Trophoblast cell (in vitro differentiated cells and primary cell): ENCODE data around the gene LMF1.

ENCODE experiments used
- DNase-seq, 2 donors: peaks; one replicate each; pipeline ENCODE4 v3.0.0-alpha.2; 2016
- H2AFZ ChIP-seq: 2 replicates; pipeline ENCODE4 v1.6.1; 2013; ENCODE audit warnings: low read length, moderate library complexity, mild to moderate bottlenecking; ENCODE audit not compliant: insufficient read depth, poor library complexity
- H2AK5ac ChIP-seq: 2 replicates; pipeline ENCODE4 v1.6.1; 2013; ENCODE audit warnings: mild to moderate bottlenecking, low read length
- H2BK120ac ChIP-seq: 2 replicates; pipeline ENCODE4 v1.6.1; 2013; ENCODE audit warnings: low read length, mild to moderate bottlenecking, moderate library complexity; ENCODE audit not compliant: insufficient read depth, poor library complexity
- H2BK12ac ChIP-seq: 2 replicates; pipeline ENCODE4 v1.6.1; 2013; ENCODE audit warnings: mild to moderate bottlenecking, low read length, moderate library complexity
- H2BK5ac ChIP-seq: 2 replicates; pipeline ENCODE4 v1.6.1; 2013; ENCODE audit warnings: low read length, low read depth, moderate library complexity, mild to moderate bottlenecking; ENCODE audit not compliant: poor library complexity
- H3K14ac ChIP-seq: 2 replicates; pipeline ENCODE4 v1.6.1; 2013; ENCODE audit warnings: mild to moderate bottlenecking, low read length
- H3K18ac ChIP-seq: 2 replicates; pipeline ENCODE4 v1.6.1; 2013; ENCODE audit warnings: mild to moderate bottlenecking, low read length
- H3K23ac ChIP-seq: 2 replicates; pipeline ENCODE4 v1.6.1; 2013; ENCODE audit warnings: low read length
- H3K27ac ChIP-seq: 2 replicates; pipeline ENCODE4 v1.5.1; 2013; ENCODE audit warnings: low read depth, mild to moderate bottlenecking, inconsistent platforms, low read length, moderate library complexity
- H3K27me3 ChIP-seq: 2 replicates; pipeline ENCODE4 v1.6.1; 2013; ENCODE audit warnings: inconsistent platforms, mild to moderate bottlenecking, low read length, moderate library complexity; ENCODE audit not compliant: insufficient read depth
- H3K36me3 ChIP-seq, 2 experiments: 1 replicate in 1 of 2; 2 replicates in 1 of 2; pipeline ENCODE4 v1.6.1; 2013; ENCODE audit warnings: low read length in 2 of 2, mild to moderate bottlenecking in 2 of 2, moderate library complexity in 1 of 2; ENCODE audit not compliant: insufficient read depth in 2 of 2, control insufficient read depth in 1 of 2
- H3K4ac ChIP-seq: 2 replicates; pipeline ENCODE4 v1.6.1; 2013; ENCODE audit warnings: low read depth, mild to moderate bottlenecking, low read length, moderate library complexity
- H3K4me1 ChIP-seq, 2 experiments: 1 replicate in 1 of 2; 2 replicates in 1 of 2; pipeline ENCODE4 v1.6.1; 2013; ENCODE audit warnings: low read length in 2 of 2, mild to moderate bottlenecking in 2 of 2, moderate library complexity in 1 of 2; ENCODE audit not compliant: insufficient read depth in 2 of 2, control insufficient read depth in 1 of 2
- H3K4me2 ChIP-seq: 2 replicates; pipeline ENCODE4 v1.6.1; 2013; ENCODE audit warnings: inconsistent platforms, mild to moderate bottlenecking, low read length, moderate library complexity
- H3K4me3 ChIP-seq: 2 replicates; pipeline ENCODE4 v1.5.1; 2013; ENCODE audit warnings: mild to moderate bottlenecking, low read depth, low read length, inconsistent platforms
- H3K79me1 ChIP-seq: one replicate; pipeline ENCODE4 v1.6.1; 2013; ENCODE audit warnings: low read length
- H3K79me2 ChIP-seq: 2 replicates; pipeline ENCODE4 v1.6.1; 2013; ENCODE audit warnings: low read length, mild to moderate bottlenecking; ENCODE audit not compliant: control insufficient read depth, insufficient read depth, poor library complexity
- H3K9ac ChIP-seq: 2 replicates; pipeline ENCODE4 v1.6.1; 2013; ENCODE audit warnings: mild to moderate bottlenecking, low read length
- H3K9me3 ChIP-seq: 2 replicates; pipeline ENCODE4 v1.6.1; 2013; ENCODE audit warnings: low read depth, mild to moderate bottlenecking, control low read depth, inconsistent platforms, low read length; ENCODE audit not compliant: insufficient read depth
- H4K12ac ChIP-seq: 2 replicates; pipeline ENCODE4 v1.6.1; 2013; ENCODE audit warnings: low read depth, mild to moderate bottlenecking, low read length, moderate library complexity
- H4K8ac ChIP-seq: 2 replicates; pipeline ENCODE4 v1.6.1; 2013; ENCODE audit warnings: low read depth, mild to moderate bottlenecking, low read length, moderate library complexity
- H4K91ac ChIP-seq: one replicate; pipeline ENCODE4 v1.6.1; 2013; ENCODE audit warnings: low read depth, mild to moderate bottlenecking, low read length, moderate library complexity
- WGBS: extraction: QIAGEN DNeasy Blood & Tissue Kit; methylation state at CpG from one replicate; pipeline ENCODE4 v1.1.7; 2013; ENCODE audit warnings: missing lambda C conversion rate; ENCODE audit not compliant: insufficient read length, insufficient coverage; ENCODE audit errors: extremely low coverage; 5-methylcytosine and 5-hydroxymethylcytosine counted together

The LMF1 gene

DNA sequence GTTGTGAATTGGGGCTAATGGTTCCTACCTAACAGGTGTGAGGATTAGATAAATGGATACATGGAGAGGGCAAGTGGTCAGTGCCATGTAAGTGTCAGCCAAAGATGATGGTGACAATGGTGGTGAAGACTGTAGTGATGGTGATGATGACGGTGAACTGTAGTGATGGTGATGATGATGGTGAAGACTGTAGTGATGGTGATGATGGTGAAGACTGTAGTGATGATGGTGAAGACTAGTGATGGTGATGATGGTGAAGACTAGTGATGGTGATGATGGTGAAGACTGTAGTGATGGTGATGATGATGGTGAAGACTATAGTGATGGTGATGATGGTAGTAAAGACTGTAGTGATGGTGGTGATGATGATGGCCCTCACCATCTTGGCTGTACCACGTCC is 152.2 kb downstream of the LMF1 start:
- Histone ChIP-seq H3K27ac (no peak overlapping the region), H3K4ac (no peak overlapping the region), H3K27me3 (no peaks in the 10 kb centered on the region), H2AK5ac (no peak overlapping the region), H2BK12ac (no peak overlapping the region), H3K79me2 (no peaks in the 10 kb centered on the region), H3K9me3 (peaks cover 22% of the 10 kb centered on the region), H4K91ac (no peak overlapping the region), H3K4me2 (no peak overlapping the region), H3K79me1 (no peaks in the 10 kb centered on the region), H4K8ac (no peak overlapping the region), H3K4me1 (no peaks in the 10 kb centered on the region), H3K18ac (no peak overlapping the region), H2BK5ac (no peak overlapping the region), H4K12ac (no peak overlapping the region), H3K4me3 (no peak overlapping the region), H3K9ac (no peak overlapping the region), H3K36me3 (no peaks in the 10 kb centered on the region), H2BK120ac (no peak overlapping the region), H2AFZ (no peak overlapping the region), H3K23ac (no peak overlapping the region), H3K14ac (no peak overlapping the region)
- DNase-seq, result no peak
- WGBS, result no CpG with 5 or more reads among the region's 2 CpGs

DNA sequence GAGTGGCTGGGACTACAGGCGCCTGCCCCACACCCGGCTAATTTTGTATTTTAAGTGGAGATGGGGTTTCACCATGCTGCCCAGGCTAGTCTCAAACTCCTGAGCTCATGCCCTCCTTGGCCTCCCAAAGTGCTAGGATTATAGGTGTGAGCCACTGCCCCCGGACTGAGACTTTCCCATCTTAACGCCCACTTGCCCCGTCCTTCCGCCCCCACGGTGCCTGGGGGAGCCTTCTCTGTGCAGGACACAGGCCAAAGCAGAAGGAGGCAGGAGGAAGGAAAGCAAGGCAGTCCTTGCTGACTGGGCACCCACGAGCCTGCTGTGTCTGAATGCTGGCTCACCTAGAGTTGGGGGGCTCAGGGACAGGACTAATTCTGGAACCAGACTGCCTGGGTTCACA is 152.7 kb downstream of the LMF1 start:
- no peak overlapping the region for H4K91ac ChIP-seq
- no CpG with 5 or more reads among the region's 8 CpGs for WGBS

DNA sequence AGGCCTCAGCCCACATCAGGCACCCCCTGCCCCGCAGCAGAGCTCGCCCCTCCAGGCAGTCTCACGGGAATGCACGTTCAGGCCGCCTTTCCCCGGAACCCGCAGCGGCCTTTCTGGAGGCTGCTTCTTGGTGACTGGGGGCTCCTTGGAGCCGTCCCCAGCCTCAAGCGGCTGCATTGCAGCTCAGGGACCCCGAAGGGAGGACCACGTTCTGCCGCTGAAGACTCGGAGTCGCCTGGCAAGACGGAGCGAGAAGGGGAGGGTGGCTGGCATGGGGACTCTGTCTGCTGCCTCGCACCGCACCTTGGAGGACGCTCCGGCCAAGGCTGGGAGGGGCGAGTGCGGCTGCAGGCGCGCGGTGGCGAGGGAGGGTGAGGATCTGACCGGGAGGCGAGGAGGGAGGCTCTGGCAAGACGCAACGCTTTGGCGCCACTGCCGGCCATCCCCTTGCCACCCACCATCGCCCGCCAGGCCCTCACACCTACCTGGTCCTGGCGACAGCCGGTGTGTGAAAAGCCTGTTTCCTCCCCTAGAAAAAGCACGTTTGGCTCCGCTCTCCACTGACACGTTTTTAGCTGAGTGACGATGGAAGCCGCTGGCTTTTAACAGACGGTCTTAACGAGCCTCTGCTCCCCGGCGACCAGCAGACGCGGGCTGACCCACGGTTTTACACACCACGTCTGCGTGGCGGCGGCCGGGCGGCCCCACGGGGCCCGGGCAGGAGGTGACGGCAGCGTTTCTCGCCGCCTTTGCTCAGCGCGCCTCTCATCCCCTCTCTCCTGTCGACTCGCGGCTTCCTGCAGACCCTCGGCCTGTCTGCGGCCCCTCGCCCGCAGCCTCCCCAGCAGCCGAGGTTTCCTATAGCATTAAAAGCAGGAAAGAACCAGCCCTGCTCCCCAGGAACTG is 153.5 kb downstream of the LMF1 start:
- WGBS, result no CpG with 5 or more reads among the region's 71 CpGs

More for the DNA sequence above, 152.7 kb downstream of the LMF1 start:
- no peak for DNase-seq
- H3K9me3 ChIP-seq, result peaks cover 18% of the 10 kb centered on the region
- H3K18ac ChIP-seq, result no peak overlapping the region
- H4K12ac ChIP-seq, result no peak overlapping the region
- H3K14ac ChIP-seq, result no peak overlapping the region
- H2AK5ac ChIP-seq, result no peak overlapping the region
- H3K27me3 ChIP-seq, result no peaks in the 10 kb centered on the region
- H2AFZ ChIP-seq, result no peak overlapping the region
- H3K79me1 ChIP-seq, result no peaks in the 10 kb centered on the region
- H3K9ac ChIP-seq, result no peak overlapping the region
- H2BK12ac ChIP-seq, result no peak overlapping the region
- no peak overlapping the region for H3K4ac ChIP-seq
- H2BK5ac ChIP-seq, result no peak overlapping the region
- H3K4me3 ChIP-seq, result no peak overlapping the region
- no peak overlapping the region for H2BK120ac ChIP-seq
- no peak overlapping the region for H3K27ac ChIP-seq
- H3K23ac ChIP-seq, result no peak overlapping the region
- peaks cover 3 to 4% of the 10 kb centered on the region in 2 experiments for H3K4me1 ChIP-seq
- no peaks in the 10 kb centered on the region for H3K79me2 ChIP-seq
- no peak overlapping the region for H4K8ac ChIP-seq
- H3K4me2 ChIP-seq, result no peak overlapping the region
- no peaks in the 10 kb centered on the region for H3K36me3 ChIP-seq

DNA sequence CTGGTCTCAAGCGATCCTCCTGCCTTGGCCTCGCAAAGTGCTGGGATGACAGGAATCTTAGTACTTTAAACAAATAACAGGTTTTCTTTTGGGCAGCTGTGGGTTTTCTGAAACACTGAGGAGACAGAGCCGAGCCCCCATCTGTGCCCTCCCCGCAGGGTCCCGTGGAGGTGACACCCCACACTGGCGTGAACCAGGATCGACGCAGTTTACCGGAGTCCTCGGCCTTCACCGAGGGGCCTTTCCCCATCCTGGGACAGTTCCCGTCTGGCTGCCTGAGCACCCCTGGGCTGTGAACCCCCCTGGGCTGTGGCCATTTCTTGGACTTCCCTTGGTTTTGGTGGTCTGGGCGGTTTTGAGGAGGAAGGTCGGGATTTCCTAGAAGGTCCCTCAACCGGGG is 154.9 kb downstream of the LMF1 start:
- H3K4me3 ChIP-seq, result no peak overlapping the region
- no peak overlapping the region for H3K27ac ChIP-seq
- no peak overlapping the region for H2BK5ac ChIP-seq
- H2AK5ac ChIP-seq, result no peak overlapping the region
- no peak overlapping the region for H4K8ac ChIP-seq
- no peak overlapping the region for H3K9ac ChIP-seq
- H2AFZ ChIP-seq, result no peak overlapping the region
- no peaks in the 10 kb centered on the region for H3K36me3 ChIP-seq
- H2BK120ac ChIP-seq, result no peak overlapping the region
- H3K27me3 ChIP-seq, result no peaks in the 10 kb centered on the region
- no peak overlapping the region for H3K23ac ChIP-seq
- peaks cover 15% of the 10 kb centered on the region for H3K9me3 ChIP-seq
- no peak overlapping the region for H3K4me2 ChIP-seq
- WGBS, result no CpG with 5 or more reads among the region's 15 CpGs
- H3K79me2 ChIP-seq, result no peaks in the 10 kb centered on the region
- H3K4me1 ChIP-seq, result peaks cover 4% of the 10 kb centered on the region in 2 experiments
- no peak overlapping the region for H4K12ac ChIP-seq
- H4K91ac ChIP-seq, result no peak overlapping the region
- H3K18ac ChIP-seq, result no peak overlapping the region
- no peaks in the 10 kb centered on the region for H3K79me1 ChIP-seq
- H3K4ac ChIP-seq, result no peak overlapping the region
- H2BK12ac ChIP-seq, result no peak overlapping the region
- no peak for DNase-seq
- no peak overlapping the region for H3K14ac ChIP-seq

More for the DNA sequence above, 153.5 kb downstream of the LMF1 start:
- Histone ChIP-seq H3K79me1 (no peaks in the 10 kb centered on the region), H3K27me3 (no peaks in the 10 kb centered on the region), H3K4ac (no peak overlapping the region), H3K14ac (no peak overlapping the region), H3K79me2 (no peaks in the 10 kb centered on the region), H3K9me3 (peaks cover 15% of the 10 kb centered on the region), H2AK5ac (no peak overlapping the region), H3K18ac (no peak overlapping the region), H3K27ac (no peak overlapping the region), H2AFZ (no peak overlapping the region), H2BK120ac (no peak overlapping the region), H3K4me3 (no peak overlapping the region), H4K12ac (no peak overlapping the region), H3K4me2 (no peak overlapping the region), H3K23ac (no peak overlapping the region), H3K9ac (no peak overlapping the region), H3K4me1 (peaks cover 4% of the 10 kb centered on the region in 2 experiments), H3K36me3 (no peaks in the 10 kb centered on the region), H2BK12ac (no peak overlapping the region), H4K8ac (no peak overlapping the region), H4K91ac (no peak overlapping the region), H2BK5ac (no peak overlapping the region)
- DNase-seq, result no peak
